HepG2 (cell line): ENCODE results near the gene UBR1. TPM values are rescaled to one million over a fixed set of nuclear protein-coding genes. Genes with fewer than 3 reads are reported as not detected.

Experiments used
- ADNP ChIP-seq: sonication (generic); formaldehyde crosslinking; IDR thresholded peaks from 2 replicates; pipeline ENCODE4 v1.4.0; 2020; ENCODE audit warnings: missing genetic modification reagents
- AFF4 ChIP-seq: sonication (generic); formaldehyde crosslinking; IDR thresholded peaks from 2 replicates; pipeline ENCODE4 v1.4.0; 2020; ENCODE audit warnings: missing genetic modification reagents
- ARID2 ChIP-seq: sonication (generic); formaldehyde crosslinking; IDR thresholded peaks from 2 replicates; pipeline ENCODE4 v1.8.1; 2022; ENCODE audit warnings: mild to moderate bottlenecking, missing genetic modification reagents, borderline replicate concordance
- ATF4 ChIP-seq, 2 experiments: fragments of 450-650 bp in 1 of 2; sonication (generic) in 1 of 2; formaldehyde crosslinking; IDR thresholded peaks; 2 replicates each; pipeline versions ENCODE4 v1.5.0 to v1.8.0; 2020 to 2022; ENCODE audit warnings: mild to moderate bottlenecking in 1 of 2, missing genetic modification reagents in 1 of 2
- CAMTA2 ChIP-seq: sonication (generic); formaldehyde crosslinking; IDR thresholded peaks from 2 replicates; pipeline ENCODE4 v1.4.0; 2020; ENCODE audit warnings: mild to moderate bottlenecking, missing genetic modification reagents, borderline replicate concordance
- GTF2F1 ChIP-seq: fragments of 150-350 bp; IDR thresholded peaks from 2 replicates; pipeline ENCODE4 v1.6.1; 2014; ENCODE audit warnings: low read length
- KDM5A ChIP-seq: fragments of 200-600 bp; sonication (generic); IDR thresholded peaks from 2 replicates; pipeline ENCODE4 v1.7.0; 2018; ENCODE audit warnings: antibody characterized with exemption, mild to moderate bottlenecking, low read length, borderline replicate concordance
- TBP ChIP-seq: sonication (generic); formaldehyde crosslinking; IDR thresholded peaks from 2 replicates; pipeline ENCODE4 v1.5.0; 2020; ENCODE audit warnings: missing genetic modification reagents
- ZBTB42 ChIP-seq: sonication (generic); formaldehyde crosslinking; IDR thresholded peaks from 2 replicates; pipeline ENCODE4 v1.5.0; 2020; ENCODE audit warnings: mild to moderate bottlenecking, missing genetic modification reagents
- ZNF180 ChIP-seq: sonication (generic); formaldehyde crosslinking; IDR thresholded peaks from 2 replicates; pipeline ENCODE4 v1.4.0; 2020; ENCODE audit warnings: low read depth, missing genetic modification reagents, borderline replicate concordance
- ZNF407 ChIP-seq: sonication (generic); formaldehyde crosslinking; IDR thresholded peaks from one replicate; pipeline ENCODE4 v1.5.1; 2020; ENCODE audit warnings: mild to moderate bottlenecking, missing genetic modification reagents; ENCODE audit errors: not compliant biosample characterization
- polyA plus RNA-seq, 8 experiments: library from polyadenylated mRNA; depleted of rRNA in 3 of 8; stranded (reverse) in 7 of 8; unstranded in 1 of 8; fragments of >200 nt; fragmentation: Illumina TruSeq in 4 of 8; extraction: Trizol in 4 of 8; gene quantifications; 2 replicates each; pipeline versions ENCODE4 v1.2.1 to v1.2.3, GENCODE V29; 2011 to 2016; ENCODE audit warnings: low read depth in 4 of 8, missing spikeins in 1 of 8, mixed read lengths in 1 of 8; ENCODE audit not compliant: insufficient read depth in 1 of 8
- total RNA-seq, 5 experiments: library from RNA; depleted of rRNA; stranded (reverse); fragments of >200 nt; fragmentation: Illumina TruSeq; extraction: Trizol; gene quantifications; 2 replicates each; pipeline ENCODE4 v1.2.3, GENCODE V29; 2016; ENCODE audit warnings: low read depth in 1 of 5
- TF ChIP-seq, protein P1 (sequence below): sonication (generic); IDR thresholded peaks from 2 replicates; pipeline ENCODE4 v1.6.1; 2016; ENCODE audit warnings: low read depth, borderline replicate concordance
- TF ChIP-seq, protein P2 (sequence below): sonication (generic); formaldehyde crosslinking; IDR thresholded peaks from 2 replicates; pipeline ENCODE4 v1.4.0; 2020; ENCODE audit warnings: missing genetic modification reagents; ENCODE audit errors: not compliant biosample characterization

The UBR1 gene
- total and polyA plus RNA-seq, 2 of the 13 experiments (the other 11 are each of a cell fraction or from before 2014, with no cell fraction given): 6.4 to 18.0 TPM

DNA sequence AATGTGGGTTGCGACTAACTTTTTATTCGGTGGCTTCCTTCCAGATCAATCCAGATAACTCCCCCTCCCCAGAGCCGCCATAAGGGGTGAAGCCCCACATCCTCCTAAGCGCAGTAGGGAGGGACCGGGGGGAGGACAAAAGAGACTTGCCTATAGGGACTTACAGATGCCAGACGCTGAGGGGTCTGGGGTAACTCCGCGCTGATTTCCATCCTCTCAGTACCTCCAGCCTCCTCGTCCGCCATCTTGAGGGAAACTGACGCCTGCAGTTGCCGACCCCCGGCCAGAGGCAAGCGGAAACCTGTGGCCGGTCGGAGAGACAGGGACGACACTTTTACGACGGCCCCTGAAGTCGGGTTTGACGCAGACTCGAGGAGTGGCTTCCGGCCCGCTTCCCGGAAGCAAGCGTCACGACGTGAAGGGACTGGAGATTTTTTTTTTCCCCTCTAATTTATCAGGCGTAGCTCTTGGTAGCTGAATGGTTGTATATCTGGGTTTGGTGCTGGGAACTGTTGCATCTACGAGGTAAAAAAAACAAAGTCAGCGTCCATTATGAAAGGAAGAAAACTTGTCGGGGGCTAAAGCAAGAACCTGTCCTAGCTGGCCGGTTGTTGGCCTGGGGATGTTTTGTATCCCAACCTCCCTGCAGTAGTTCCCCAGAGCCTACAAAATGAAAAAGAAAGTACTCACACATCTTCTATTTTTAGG lies at the start of gene UBR1 (continued):
- TF ChIP-seq ZBTB42 (CRISPR knock-in tag) (no peak), GTF2F1 (0 out of 2 replicates have a peak, but pooled peaks have one; percentile 20), ADNP (CRISPR knock-in tag) (no peak), ZNF407 (CRISPR knock-in tag) (no peak), ZNF180 (no peak), CAMTA2 (CRISPR knock-in tag) (no peak), ATF4 (CRISPR knock-in tag; IDR thresholded peaks at IDR 0.05) (no peak), ARID2 (CRISPR knock-in tag) (no peak), KDM5A (peak; percentile 74), TBP (CRISPR knock-in tag) (no peak), AFF4 (CRISPR knock-in tag) (no peak)
- TF ChIP-seq, protein P1, sequence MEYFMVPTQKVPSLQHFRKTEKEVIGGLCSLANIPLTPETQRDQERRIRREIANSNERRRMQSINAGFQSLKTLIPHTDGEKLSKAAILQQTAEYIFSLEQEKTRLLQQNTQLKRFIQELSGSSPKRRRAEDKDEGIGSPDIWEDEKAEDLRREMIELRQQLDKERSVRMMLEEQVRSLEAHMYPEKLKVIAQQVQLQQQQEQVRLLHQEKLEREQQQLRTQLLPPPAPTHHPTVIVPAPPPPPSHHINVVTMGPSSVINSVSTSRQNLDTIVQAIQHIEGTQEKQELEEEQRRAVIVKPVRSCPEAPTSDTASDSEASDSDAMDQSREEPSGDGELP: no peak
- TF ChIP-seq, protein P2, sequence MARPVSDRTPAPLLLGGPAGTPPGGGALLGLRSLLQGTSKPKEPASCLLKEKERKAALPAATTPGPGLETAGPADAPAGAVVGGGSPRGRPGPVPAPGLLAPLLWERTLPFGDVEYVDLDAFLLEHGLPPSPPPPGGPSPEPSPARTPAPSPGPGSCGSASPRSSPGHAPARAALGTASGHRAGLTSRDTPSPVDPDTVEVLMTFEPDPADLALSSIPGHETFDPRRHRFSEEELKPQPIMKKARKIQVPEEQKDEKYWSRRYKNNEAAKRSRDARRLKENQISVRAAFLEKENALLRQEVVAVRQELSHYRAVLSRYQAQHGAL (CRISPR knock-in tag): no peak
